Naive B cell (primary cell): ENCODE results near the gene TOMM5. TPM values are rescaled to one million over a fixed set of nuclear protein-coding genes. Genes with fewer than 3 reads are reported as not detected.
A peak's percentile ranks its signal among the peaks of the same experiment; 100 is the strongest.
"Not testable (repeated sequence)": the region's sequence is repeated elsewhere in the genome, so short reads cannot be mapped to it uniquely, and the experiment has no call there.

Experiments
- ATAC-seq, 2 donors: fragments of 150-1000 bp; cut with Tn5 transposase; 2 replicates each; pipeline ENCODE4 v1.10.0; 2021; ENCODE audit warnings: low read depth in 2 of 2, mild to moderate bottlenecking in 2 of 2, moderate library complexity in 2 of 2
- DNase-seq: peaks from one replicate; pipeline ENCODE4 v3.0.0; 2022
- H3K27ac Mint-ChIP-seq, 6 donors: one replicate each; pipeline ENCODE4 v1.8.0; 2020 to 2022; ENCODE audit warnings: mild to moderate bottlenecking in 6 of 6, mixed read lengths in 6 of 6, moderate library complexity in 5 of 6, inconsistent platforms in 2 of 6
- H3K27me3 Mint-ChIP-seq, 3 donors: one replicate each; pipeline ENCODE4 v1.8.0; 2021 to 2022; ENCODE audit warnings: mixed read lengths in 3 of 3, mild to moderate bottlenecking in 1 of 3
- H3K36me3 Mint-ChIP-seq, 2 donors: one replicate each; pipeline ENCODE4 v1.8.0; 2020 to 2022; ENCODE audit warnings: mixed read lengths in 2 of 2, inconsistent platforms in 1 of 2, mild to moderate bottlenecking in 1 of 2
- H3K4me1 Mint-ChIP-seq, 3 donors: one replicate each; pipeline ENCODE4 v1.8.0; 2020 to 2022; ENCODE audit warnings: mixed read lengths in 3 of 3, inconsistent platforms in 1 of 3, mild to moderate bottlenecking in 1 of 3, moderate library complexity in 1 of 3
- H3K4me3 Mint-ChIP-seq, 8 donors: one replicate each; pipeline ENCODE4 v1.8.0; 2020 to 2022; ENCODE audit warnings: mild to moderate bottlenecking in 8 of 8, mixed read lengths in 8 of 8, moderate library complexity in 8 of 8, inconsistent platforms in 2 of 8
- H3K9me3 Mint-ChIP-seq, 7 donors: one replicate each; pipeline ENCODE4 v1.8.0; 2020 to 2022; ENCODE audit warnings: mixed read lengths in 7 of 7, mild to moderate bottlenecking in 5 of 7, inconsistent platforms in 2 of 7, moderate library complexity in 1 of 7
- polyA plus RNA-seq, 6 donors: library from polyadenylated mRNA; unstranded; fragments of 300-500 nt; fragmentation: Illumina TruSeq; gene quantifications; one replicate each; pipeline ENCODE4 v1.2.3, GENCODE V29; 2021; ENCODE audit warnings: low read depth in 6 of 6

TOMM5 gene
- polyA plus RNA-seq, 6 donors from 2014 or later = 127 to 214 (median 179) TPM

DNA sequence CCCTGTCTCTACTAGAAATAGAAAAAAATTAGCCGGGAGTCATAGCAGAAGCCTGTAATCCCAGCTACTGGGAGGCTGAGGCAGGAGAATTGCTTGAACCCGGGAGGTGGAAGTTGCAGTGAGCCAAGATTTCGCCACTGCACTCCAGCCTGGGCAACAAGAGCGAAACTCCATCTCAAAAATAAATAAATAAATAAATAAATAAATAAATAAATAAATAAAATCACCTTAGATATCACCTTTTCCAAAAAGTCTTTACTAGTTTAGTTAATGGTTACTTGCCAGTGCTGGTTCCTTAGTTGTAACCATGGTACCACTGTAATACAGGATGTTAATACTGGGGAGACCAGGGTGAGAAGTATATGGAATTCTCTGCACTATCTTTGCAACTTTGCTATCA lies 9.7 kb upstream of the TOMM5 start:
- H3K27me3 Mint-ChIP-seq = peaks cover 26 to 41% (median 37%) of the 10 kb centered on the region in 3 donors
- H3K9me3 Mint-ChIP-seq, H3K36me3 Mint-ChIP-seq, H3K4me3 Mint-ChIP-seq, H3K27ac Mint-ChIP-seq, DNase-seq, H3K4me1 Mint-ChIP-seq, ATAC-seq: not testable (repeated sequence)

DNA sequence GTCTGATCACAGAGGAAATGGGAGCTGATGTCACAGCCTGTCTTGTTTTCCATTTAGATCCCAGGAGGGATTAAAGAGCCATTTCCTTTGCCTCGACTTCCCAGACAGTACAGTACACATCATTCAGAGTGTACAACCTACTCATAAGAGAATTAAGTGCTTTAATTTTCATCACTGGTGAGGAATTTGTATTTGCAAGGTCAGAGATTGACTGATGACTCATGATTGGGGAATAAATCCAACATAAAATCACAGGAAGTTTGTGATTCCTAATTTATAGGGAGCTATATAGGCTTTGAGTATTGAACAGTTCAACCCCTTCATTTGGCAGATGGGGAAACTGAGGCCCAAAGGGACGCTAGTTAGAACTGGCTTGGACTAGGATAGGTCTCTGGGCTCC lies 4.1 kb upstream of the TOMM5 start:
- H3K27ac Mint-ChIP-seq = no peak overlapping the region
- no peak for ATAC-seq

GRCh38 chr9:37593883-37594448 lies 1.6 kb upstream of the TOMM5 start:
- no peaks in the 10 kb centered on the region for H3K9me3 Mint-ChIP-seq
- H3K4me3 Mint-ChIP-seq = peak overlapping the region; percentile 65 to 100 (median 74)
- peak overlapping the region in 2 of 6 donors; percentile 57 to 70 for H3K27ac Mint-ChIP-seq
- peaks cover 5 to 7% of the 10 kb centered on the region in 2 donors for H3K36me3 Mint-ChIP-seq
- peaks cover 23 to 50% (median 37%) of the 10 kb centered on the region in 3 donors for H3K4me1 Mint-ChIP-seq
- no peaks in the 10 kb centered on the region for H3K27me3 Mint-ChIP-seq
- DNase-seq (no peak), ATAC-seq (no peak)

More for the DNA sequence above, 4.1 kb upstream of the TOMM5 start:
- no peak overlapping the region for H3K4me3 Mint-ChIP-seq
- no peaks in the 10 kb centered on the region for H3K9me3 Mint-ChIP-seq
- no peak for DNase-seq
- peaks cover 9 to 31% (median 18%) of the 10 kb centered on the region in 3 donors for H3K4me1 Mint-ChIP-seq
- H3K36me3 Mint-ChIP-seq = peaks cover 5 to 7% of the 10 kb centered on the region in 2 donors
- peaks cover 9 to 13% (median 11%) of the 10 kb centered on the region in 3 donors for H3K27me3 Mint-ChIP-seq

GRCh38 chr9:37587521-37587920 lies 4.9 kb downstream of the TOMM5 start:
- DNase-seq (no peak), ATAC-seq (no peak)
- Mint-ChIP-seq H3K36me3 (peaks cover 14 to 25% of the 10 kb centered on the region in 2 donors), H3K9me3 (no peaks in the 10 kb centered on the region), H3K27ac (no peak overlapping the region), H3K27me3 (no peaks in the 10 kb centered on the region), H3K4me3 (peak overlapping the region in 1 of 8 donors; percentile 55), H3K4me1 (peaks cover 29 to 36% (median 36%) of the 10 kb centered on the region in 3 donors)

DNA sequence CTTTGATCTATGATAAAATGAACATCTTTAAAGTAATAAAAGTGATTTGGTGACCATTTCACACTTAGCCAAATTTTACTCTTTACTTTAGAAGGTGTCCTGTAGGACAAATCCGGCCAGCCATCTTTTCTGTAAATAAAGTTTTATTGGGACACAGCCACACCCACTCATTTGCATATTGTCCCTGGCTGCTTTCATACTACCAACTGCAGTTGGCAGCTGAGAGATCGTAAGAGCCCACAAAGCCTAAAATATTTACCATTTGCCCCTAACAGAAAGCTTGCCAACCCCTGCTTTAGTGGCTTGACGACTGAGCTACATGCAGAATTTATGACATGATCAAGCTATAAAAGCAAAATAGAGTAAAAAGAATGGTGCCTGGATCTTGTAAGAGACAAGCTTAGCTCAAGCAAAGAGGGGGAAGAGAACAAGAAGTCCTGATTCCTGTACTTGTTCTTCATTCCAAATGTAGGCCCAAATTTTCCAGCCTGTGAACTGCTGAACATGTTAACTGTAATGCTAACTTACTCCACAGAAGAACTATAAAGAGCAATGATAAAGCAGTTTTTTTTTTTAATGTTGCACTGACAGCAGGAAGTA lies 8.8 kb downstream of the TOMM5 start:
- Mint-ChIP-seq H3K27ac (peak overlapping the region in 1 of 6 donors; percentile 20), H3K9me3 (no peaks in the 10 kb centered on the region), H3K36me3 (peaks cover 10 to 19% of the 10 kb centered on the region in 2 donors), H3K27me3 (no peaks in the 10 kb centered on the region), H3K4me1 (peaks cover 7 to 11% (median 9%) of the 10 kb centered on the region in 3 donors), H3K4me3 (no peak overlapping the region)
- no peak for ATAC-seq
- DNase-seq = no peak

GRCh38 chr9:37582548-37583157 lies 9.7 kb downstream of the TOMM5 start:
- ATAC-seq = peak; percentile 38 to 51
- Mint-ChIP-seq H3K27me3 (no peaks in the 10 kb centered on the region), H3K9me3 (no peaks in the 10 kb centered on the region), H3K36me3 (peaks cover 10 to 19% of the 10 kb centered on the region in 2 donors), H3K27ac (peak overlapping the region in 3 of 6 donors; percentile 1 to 83 (median 12)), H3K4me3 (no peak overlapping the region), H3K4me1 (peaks cover 9 to 11% (median 9%) of the 10 kb centered on the region in 3 donors)
- no peak for DNase-seq

DNA sequence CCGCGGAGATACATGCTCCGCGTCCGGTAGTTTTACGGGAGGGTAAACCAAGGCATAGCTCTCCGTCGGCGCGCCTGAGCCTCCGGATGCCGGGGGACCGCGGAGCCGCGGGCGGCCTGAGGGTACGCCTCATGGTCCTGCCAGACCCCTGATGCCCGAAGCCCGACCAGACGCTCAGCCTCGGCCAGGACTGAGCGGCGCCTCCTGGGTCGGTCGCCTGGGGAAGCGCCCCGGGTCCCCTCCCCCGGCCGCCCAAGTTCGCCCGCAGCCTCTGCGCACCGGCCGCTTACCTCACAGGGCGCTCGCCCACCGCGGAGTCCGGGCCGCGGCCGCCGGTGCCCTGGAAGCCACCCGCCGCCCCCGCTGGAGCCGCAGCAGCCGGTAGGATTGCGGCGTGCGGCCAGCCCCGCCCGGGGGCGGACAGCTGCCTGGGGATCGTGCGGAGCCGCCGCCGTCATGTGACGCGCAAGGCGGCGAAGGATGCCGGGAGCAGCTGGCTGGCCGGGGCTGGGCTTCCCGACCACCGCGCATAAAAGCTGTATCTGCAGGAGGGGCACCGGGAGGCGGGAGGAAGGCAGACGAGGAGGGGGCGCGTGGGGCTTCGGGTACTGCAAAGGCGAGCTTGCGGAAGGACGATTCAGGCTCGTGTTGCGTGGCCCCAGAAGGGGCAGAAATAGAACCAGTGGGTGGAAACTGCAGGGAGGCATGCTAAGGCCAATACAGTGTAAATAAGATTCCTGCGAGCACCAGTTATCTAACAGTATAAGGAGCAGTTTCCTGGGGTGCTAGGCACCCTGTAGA lies 16.3 kb downstream of the TOMM5 start, which contains the start of gene FBXO10:
Gene FBXO10, minus strand, starts transcription at position 460 of the 801 bp plus-strand sequence. CDS start 34,612 bp downstream, outside the sequence.
- no peaks in the 10 kb centered on the region for H3K27me3 Mint-ChIP-seq
- H3K36me3 Mint-ChIP-seq = no peaks in the 10 kb centered on the region
- peaks cover 36 to 49% (median 40%) of the 10 kb centered on the region in 3 donors for H3K4me1 Mint-ChIP-seq
- H3K4me3 Mint-ChIP-seq = peak within 1 kb of the TSS; percentile 89 to 97 (median 96)
- peak within 1 kb of the TSS; percentile 67 to 94 (median 84) for H3K27ac Mint-ChIP-seq
- DNase-seq = peak; percentile 65
- no peaks in the 10 kb centered on the region for H3K9me3 Mint-ChIP-seq
- peak; percentile 74 to 75 for ATAC-seq

GRCh38 chr9:37575511-37575914 lies 16.9 kb downstream of the TOMM5 start:
- Mint-ChIP-seq H3K27ac (peak overlapping the region; percentile 12 to 94 (median 84)), H3K27me3 (no peaks in the 10 kb centered on the region), H3K4me3 (peak overlapping the region; percentile 89 to 96 (median 95)), H3K36me3 (no peaks in the 10 kb centered on the region), H3K4me1 (peaks cover 37 to 53% (median 40%) of the 10 kb centered on the region in 3 donors), H3K9me3 (no peaks in the 10 kb centered on the region)
- DNase-seq (peak; percentile 52), ATAC-seq (peak; percentile 76 to 78)

DNA sequence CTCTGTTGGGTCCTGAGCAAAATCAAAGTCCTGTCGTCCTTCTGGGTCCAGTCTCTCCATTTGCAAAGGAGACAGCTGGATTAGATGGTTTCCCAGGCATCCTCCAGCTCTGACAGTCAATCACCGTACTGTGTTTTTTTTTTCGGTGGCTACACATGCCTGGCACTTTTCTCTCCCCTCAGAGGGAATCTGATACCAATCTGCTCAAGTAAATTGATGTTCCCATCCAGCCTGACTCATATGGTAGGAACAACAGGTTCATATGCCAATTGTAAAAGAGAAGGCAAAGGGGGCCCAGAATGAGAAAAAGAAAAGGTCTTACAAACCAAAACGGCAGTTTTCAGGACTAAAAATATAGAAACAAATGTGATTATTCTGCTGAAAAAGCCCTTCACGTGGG lies 17.4 kb downstream of the TOMM5 start:
- Mint-ChIP-seq H3K4me1 (peaks cover 40 to 57% (median 40%) of the 10 kb centered on the region in 3 donors), H3K4me3 (peak overlapping the region; percentile 9 to 96 (median 92)), H3K27me3 (no peaks in the 10 kb centered on the region), H3K36me3 (no peaks in the 10 kb centered on the region), H3K27ac (peak overlapping the region in 3 of 6 donors; percentile 84 to 94 (median 91)), H3K9me3 (no peaks in the 10 kb centered on the region)
- ATAC-seq (no peak), DNase-seq (no peak)

DNA sequence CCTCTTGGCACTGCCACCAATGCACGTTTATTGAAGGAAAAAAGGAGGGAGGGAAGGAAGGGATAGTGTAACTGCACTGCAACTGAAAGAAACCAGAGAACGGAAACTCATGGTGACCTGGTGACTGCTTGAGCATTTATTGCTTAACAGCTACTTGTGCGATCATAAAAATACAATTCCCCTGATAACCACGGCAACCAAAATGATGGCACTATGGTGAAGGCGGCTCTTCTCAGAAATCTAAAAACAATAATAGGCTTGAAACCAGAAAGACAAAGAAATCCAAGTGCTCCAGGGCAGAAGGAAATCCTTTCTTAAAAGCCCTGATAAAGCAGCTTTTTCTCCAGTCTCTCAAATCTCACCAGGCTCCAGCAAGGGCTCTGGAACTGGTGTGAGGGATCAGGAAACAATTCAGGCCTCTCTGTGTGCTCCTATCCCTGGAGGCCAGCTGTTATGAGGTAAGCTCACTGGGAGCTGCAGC lies 18.1 kb downstream of the TOMM5 start:
- no peaks in the 10 kb centered on the region for H3K27me3 Mint-ChIP-seq
- no peak for DNase-seq
- peaks cover 40 to 61% (median 40%) of the 10 kb centered on the region in 3 donors for H3K4me1 Mint-ChIP-seq
- peak overlapping the region in 6 of 8 donors; percentile 31 to 95 (median 90) for H3K4me3 Mint-ChIP-seq
- no peaks in the 10 kb centered on the region for H3K9me3 Mint-ChIP-seq
- peak overlapping the region in 2 of 6 donors; percentile 27 to 84 for H3K27ac Mint-ChIP-seq
- no peak for ATAC-seq
- no peaks in the 10 kb centered on the region for H3K36me3 Mint-ChIP-seq

DNA sequence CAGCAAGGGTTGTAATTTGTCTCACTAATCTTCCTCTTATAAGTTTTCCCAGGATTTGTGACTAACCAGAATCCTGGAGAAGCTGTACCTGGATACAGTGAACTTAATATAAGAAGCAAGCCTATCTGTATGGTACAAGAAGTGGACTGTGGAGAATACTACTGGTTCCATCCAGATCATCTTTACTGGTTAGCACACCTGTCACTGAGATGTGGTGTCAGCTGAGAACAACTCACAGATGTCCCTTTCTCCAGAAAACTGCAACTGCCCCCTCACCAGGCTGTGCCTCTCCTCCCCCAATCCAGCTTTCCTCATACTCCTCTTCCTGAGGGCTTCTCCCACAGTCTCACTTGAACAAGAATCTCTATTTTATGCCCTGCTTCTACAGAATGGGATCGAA lies 21.1 kb downstream of the TOMM5 start:
- peaks cover 0 to 4% of the 10 kb centered on the region in 2 donors for H3K36me3 Mint-ChIP-seq
- no peak overlapping the region for H3K4me3 Mint-ChIP-seq
- H3K9me3 Mint-ChIP-seq = no peaks in the 10 kb centered on the region
- H3K27ac Mint-ChIP-seq = no peak overlapping the region
- peaks cover 41 to 80% (median 51%) of the 10 kb centered on the region in 3 donors for H3K4me1 Mint-ChIP-seq
- no peak for DNase-seq
- H3K27me3 Mint-ChIP-seq = no peaks in the 10 kb centered on the region
- ATAC-seq = no peak

GRCh38 chr9:37566716-37567115 lies 25.7 kb downstream of the TOMM5 start:
- H3K9me3 Mint-ChIP-seq = peaks cover 7 to 31% (median 20%) of the 10 kb centered on the region in 7 donors
- H3K4me1 Mint-ChIP-seq = peaks cover 59 to 84% (median 63%) of the 10 kb centered on the region in 3 donors
- peak overlapping the region in 3 of 6 donors; percentile 50 to 90 (median 83) for H3K27ac Mint-ChIP-seq
- peak overlapping the region in 5 of 8 donors; percentile 3 to 89 (median 64) for H3K4me3 Mint-ChIP-seq
- ATAC-seq = no peak
- no peak for DNase-seq
- H3K36me3 Mint-ChIP-seq = peaks cover 13 to 17% of the 10 kb centered on the region in 2 donors
- H3K27me3 Mint-ChIP-seq = no peaks in the 10 kb centered on the region
